WTC11 (cell line): ENCODE measurements around the gene DUSP6. TPM values are rescaled to one million over a fixed set of nuclear protein-coding genes. Genes with fewer than 3 reads are reported as not detected.

Experiments
- ATAC-seq: fragments of 200-7000 bp; cut with Tn5 transposase; 2 replicates; pipeline ENCODE4 v1.10.0; 2021; ENCODE audit warnings: mild to moderate bottlenecking, moderate library complexity
- CTCF ChIA-PET: fragments of 300-600 bp; sonication (Branson Sonifier 250); formaldehyde crosslinking; loops from one replicate; lab custom pipeline; 2021; ENCODE audit warnings: antibody characterized with exemption; lab: Charles Lee
- POLR2A ChIA-PET: fragments of 350-600 bp; sonication (Branson Sonifier 250); formaldehyde crosslinking; loops from one replicate; lab custom pipeline; 2021; ENCODE audit warnings: antibody characterized with exemption; lab: Charles Lee
- DNase-seq: peaks from one replicate; pipeline ENCODE4 v3.0.0; 2021; ENCODE audit warnings: low spot score
- H3K27ac Mint-ChIP-seq: 2 replicates; pipeline ENCODE4 v1.8.0; 2021; ENCODE audit warnings: mixed read lengths
- H3K27me3 Mint-ChIP-seq: 2 replicates; pipeline ENCODE4 v1.8.0; 2021; ENCODE audit warnings: low read depth, mild to moderate bottlenecking, moderate library complexity, mixed read lengths
- H3K36me3 Mint-ChIP-seq: 2 replicates; pipeline ENCODE4 v1.8.0; 2021; ENCODE audit warnings: mixed read lengths
- H3K4me1 Mint-ChIP-seq: 2 replicates; pipeline ENCODE4 v1.8.0; 2022; ENCODE audit warnings: mixed read lengths
- H3K4me3 Mint-ChIP-seq: 2 replicates; pipeline ENCODE4 v1.8.0; 2021; ENCODE audit warnings: mild to moderate bottlenecking, moderate library complexity, mixed read lengths
- H3K9me3 Mint-ChIP-seq: 2 replicates; pipeline ENCODE4 v1.8.0; 2021; ENCODE audit warnings: mixed read lengths
- CREB1 ChIP-seq: sonication (generic); formaldehyde crosslinking; IDR thresholded peaks from 2 replicates; pipeline ENCODE4 v1.8.0; 2023; ENCODE audit warnings: mild to moderate bottlenecking, missing genetic modification reagents
- ESRRA ChIP-seq: sonication (generic); formaldehyde crosslinking; IDR thresholded peaks from 2 replicates; pipeline ENCODE4 v1.8.1; 2022; ENCODE audit warnings: mild to moderate bottlenecking, missing genetic modification reagents, borderline replicate concordance
- ETV6 ChIP-seq: sonication (generic); formaldehyde crosslinking; IDR thresholded peaks from 2 replicates; pipeline ENCODE4 v1.8.1; 2022; ENCODE audit warnings: mild to moderate bottlenecking, missing genetic modification reagents
- FOXP1 ChIP-seq: sonication (generic); formaldehyde crosslinking; IDR thresholded peaks from 2 replicates; pipeline ENCODE4 v1.8.0; 2022; ENCODE audit warnings: missing genetic modification reagents, mild to moderate bottlenecking, moderate library complexity, borderline replicate concordance
- GABPB1 ChIP-seq: sonication (generic); formaldehyde crosslinking; IDR thresholded peaks from 2 replicates; pipeline ENCODE4 v1.8.1; 2023; ENCODE audit warnings: mild to moderate bottlenecking, missing genetic modification reagents
- NFYB ChIP-seq: sonication (generic); formaldehyde crosslinking; conservative IDR thresholded peaks from 2 replicates; pipeline ENCODE4 v1.8.0; 2022; ENCODE audit warnings: low read depth, missing genetic modification reagents
- NR1H2 ChIP-seq: sonication (generic); formaldehyde crosslinking; IDR thresholded peaks from 2 replicates; pipeline ENCODE4 v1.9.0; 2021; ENCODE audit warnings: mild to moderate bottlenecking, moderate library complexity, missing genetic modification reagents
- RELA ChIP-seq: sonication (generic); formaldehyde crosslinking; IDR thresholded peaks from 2 replicates; pipeline ENCODE4 v1.8.1; 2022; ENCODE audit warnings: missing genetic modification reagents, mild to moderate bottlenecking, borderline replicate concordance
- total RNA-seq: library from RNA; stranded (reverse); gene quantifications from 3 replicates; pipeline ENCODE4 v1.2.3, GENCODE V29; 2021
- TF ChIP-seq, protein P1 (sequence below): sonication (generic); formaldehyde crosslinking; IDR thresholded peaks from 2 replicates; pipeline ENCODE4 v1.8.0; 2023; ENCODE audit warnings: missing genetic modification reagents
- TF ChIP-seq, protein P2 (sequence below): sonication (generic); formaldehyde crosslinking; IDR thresholded peaks from 2 replicates; pipeline ENCODE4 v1.8.1; 2022; ENCODE audit warnings: mild to moderate bottlenecking, moderate library complexity, missing genetic modification reagents
- TF ChIP-seq, protein P3 (sequence below): sonication (generic); formaldehyde crosslinking; IDR thresholded peaks from 2 replicates; pipeline ENCODE4 v1.8.0; 2023; ENCODE audit warnings: mild to moderate bottlenecking, missing genetic modification reagents
- TF ChIP-seq, protein P4 (sequence below): fragments of 250-450 bp; sonication (Bioruptor Pico); conservative IDR thresholded peaks from 2 replicates; pipeline ENCODE4 v1.9.0; 2021; ENCODE audit warnings: mild to moderate bottlenecking
- TF ChIP-seq, protein P5 (sequence below): sonication (generic); formaldehyde crosslinking; IDR thresholded peaks from 2 replicates; pipeline ENCODE4 v1.8.1; 2023; ENCODE audit warnings: mild to moderate bottlenecking, missing genetic modification reagents
- TF ChIP-seq, protein P6 (sequence below): sonication (generic); formaldehyde crosslinking; IDR thresholded peaks from 2 replicates; pipeline ENCODE4 v1.8.0; 2022; ENCODE audit warnings: missing genetic modification reagents
- TF ChIP-seq, protein P7 (sequence below): fragments of 250-450 bp; sonication (Bioruptor Pico); IDR thresholded peaks from 2 replicates; pipeline ENCODE4 v1.9.0; 2021; ENCODE audit warnings: mild to moderate bottlenecking, borderline replicate concordance
- TF ChIP-seq, protein P8 (sequence below): sonication (generic); formaldehyde crosslinking; IDR thresholded peaks from 2 replicates; pipeline ENCODE4 v1.8.1; 2023; ENCODE audit warnings: mild to moderate bottlenecking, moderate library complexity, missing genetic modification reagents

DUSP6 gene
- total RNA-seq, 1 experiment from 2014 or later, result 245 TPM

DNA sequence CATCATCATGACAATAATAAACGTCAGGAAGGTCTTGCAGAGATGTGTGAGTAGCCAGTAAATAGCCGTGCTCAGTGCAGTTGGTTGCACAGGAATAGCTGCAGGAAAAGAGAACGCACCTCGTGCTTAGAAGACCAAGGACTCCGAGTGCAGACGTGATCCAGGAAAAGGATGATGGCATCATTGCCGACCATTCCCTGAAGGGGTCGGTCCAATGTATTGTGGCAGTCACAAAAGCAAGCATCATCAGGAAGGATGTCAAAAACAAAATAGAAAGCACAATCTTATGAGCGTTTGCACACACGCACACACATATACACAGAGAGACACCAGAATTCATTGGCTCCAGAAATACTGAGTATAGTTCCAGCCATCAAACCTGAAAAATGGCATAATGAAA lies 12.8 kb downstream of the DUSP6 start:
- H3K9me3 Mint-ChIP-seq, result no peaks in the 10 kb centered on the region
- H3K27ac Mint-ChIP-seq, result no peak overlapping the region
- CTCF ChIA-PET, result no interaction called here
- no peak for DNase-seq
- no peaks in the 10 kb centered on the region for H3K36me3 Mint-ChIP-seq
- POLR2A ChIA-PET, result no interaction called here
- peaks cover 41% of the 10 kb centered on the region for H3K4me1 Mint-ChIP-seq
- no peaks in the 10 kb centered on the region for H3K27me3 Mint-ChIP-seq
- ATAC-seq, result no peak
- no peak overlapping the region for H3K4me3 Mint-ChIP-seq
- TF ChIP-seq NR1H2 (no peak), ETV6 (CRISPR knock-in tag) (no peak), CREB1 (no peak), GABPB1 (CRISPR knock-in tag) (no peak), FOXP1 (CRISPR knock-in tag) (no peak), RELA (no peak), ESRRA (CRISPR knock-in tag) (no peak), NFYB (no peak)
- TF ChIP-seq, protein P1, sequence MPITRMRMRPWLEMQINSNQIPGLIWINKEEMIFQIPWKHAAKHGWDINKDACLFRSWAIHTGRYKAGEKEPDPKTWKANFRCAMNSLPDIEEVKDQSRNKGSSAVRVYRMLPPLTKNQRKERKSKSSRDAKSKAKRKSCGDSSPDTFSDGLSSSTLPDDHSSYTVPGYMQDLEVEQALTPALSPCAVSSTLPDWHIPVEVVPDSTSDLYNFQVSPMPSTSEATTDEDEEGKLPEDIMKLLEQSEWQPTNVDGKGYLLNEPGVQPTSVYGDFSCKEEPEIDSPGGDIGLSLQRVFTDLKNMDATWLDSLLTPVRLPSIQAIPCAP (CRISPR knock-in tag), result no peak
- TF ChIP-seq, protein P2, sequence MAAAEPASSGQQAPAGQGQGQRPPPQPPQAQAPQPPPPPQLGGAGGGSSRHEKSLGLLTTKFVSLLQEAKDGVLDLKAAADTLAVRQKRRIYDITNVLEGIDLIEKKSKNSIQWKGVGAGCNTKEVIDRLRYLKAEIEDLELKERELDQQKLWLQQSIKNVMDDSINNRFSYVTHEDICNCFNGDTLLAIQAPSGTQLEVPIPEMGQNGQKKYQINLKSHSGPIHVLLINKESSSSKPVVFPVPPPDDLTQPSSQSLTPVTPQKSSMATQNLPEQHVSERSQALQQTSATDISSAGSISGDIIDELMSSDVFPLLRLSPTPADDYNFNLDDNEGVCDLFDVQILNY (CRISPR knock-in tag), result no peak
- TF ChIP-seq, protein P3, sequence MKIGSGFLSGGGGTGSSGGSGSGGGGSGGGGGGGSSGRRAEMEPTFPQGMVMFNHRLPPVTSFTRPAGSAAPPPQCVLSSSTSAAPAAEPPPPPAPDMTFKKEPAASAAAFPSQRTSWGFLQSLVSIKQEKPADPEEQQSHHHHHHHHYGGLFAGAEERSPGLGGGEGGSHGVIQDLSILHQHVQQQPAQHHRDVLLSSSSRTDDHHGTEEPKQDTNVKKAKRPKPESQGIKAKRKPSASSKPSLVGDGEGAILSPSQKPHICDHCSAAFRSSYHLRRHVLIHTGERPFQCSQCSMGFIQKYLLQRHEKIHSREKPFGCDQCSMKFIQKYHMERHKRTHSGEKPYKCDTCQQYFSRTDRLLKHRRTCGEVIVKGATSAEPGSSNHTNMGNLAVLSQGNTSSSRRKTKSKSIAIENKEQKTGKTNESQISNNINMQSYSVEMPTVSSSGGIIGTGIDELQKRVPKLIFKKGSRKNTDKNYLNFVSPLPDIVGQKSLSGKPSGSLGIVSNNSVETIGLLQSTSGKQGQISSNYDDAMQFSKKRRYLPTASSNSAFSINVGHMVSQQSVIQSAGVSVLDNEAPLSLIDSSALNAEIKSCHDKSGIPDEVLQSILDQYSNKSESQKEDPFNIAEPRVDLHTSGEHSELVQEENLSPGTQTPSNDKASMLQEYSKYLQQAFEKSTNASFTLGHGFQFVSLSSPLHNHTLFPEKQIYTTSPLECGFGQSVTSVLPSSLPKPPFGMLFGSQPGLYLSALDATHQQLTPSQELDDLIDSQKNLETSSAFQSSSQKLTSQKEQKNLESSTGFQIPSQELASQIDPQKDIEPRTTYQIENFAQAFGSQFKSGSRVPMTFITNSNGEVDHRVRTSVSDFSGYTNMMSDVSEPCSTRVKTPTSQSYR (CRISPR knock-in tag), result no peak
- TF ChIP-seq, protein P4, sequence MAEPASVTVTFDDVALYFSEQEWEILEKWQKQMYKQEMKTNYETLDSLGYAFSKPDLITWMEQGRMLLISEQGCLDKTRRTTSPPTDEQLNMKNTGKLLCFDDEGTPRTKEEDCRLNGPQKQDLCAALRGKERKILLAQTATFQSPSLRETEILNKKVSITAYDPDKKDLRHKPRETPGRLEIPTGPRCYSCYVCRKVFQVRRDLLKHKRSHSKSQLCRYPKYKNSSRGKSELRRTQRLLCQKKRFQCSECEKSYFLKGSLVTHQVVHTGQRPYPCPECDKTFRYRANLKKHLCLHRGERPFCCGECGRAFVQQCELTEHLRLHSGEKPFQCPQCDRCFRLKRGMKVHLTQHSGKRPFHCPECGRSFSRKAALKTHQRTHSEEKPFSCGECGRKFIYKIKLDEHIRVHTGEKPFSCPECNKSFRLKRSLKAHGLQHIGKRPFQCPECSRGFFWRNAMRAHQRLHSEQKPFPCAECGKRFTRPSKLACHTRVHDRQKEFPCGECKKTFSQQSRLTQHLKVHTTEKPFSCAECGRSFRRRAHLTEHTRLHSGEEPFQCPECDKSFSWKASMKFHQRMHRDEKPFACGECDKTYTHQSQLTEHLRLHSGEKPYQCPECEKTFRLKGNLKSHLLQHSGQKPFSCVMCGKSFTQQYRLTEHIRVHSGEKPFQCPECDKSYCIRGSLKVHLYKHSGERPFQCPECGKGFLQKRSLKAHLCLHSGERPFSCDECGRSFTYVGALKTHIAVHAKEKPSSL (CRISPR knock-in tag), result no peak
- TF ChIP-seq, protein P5, sequence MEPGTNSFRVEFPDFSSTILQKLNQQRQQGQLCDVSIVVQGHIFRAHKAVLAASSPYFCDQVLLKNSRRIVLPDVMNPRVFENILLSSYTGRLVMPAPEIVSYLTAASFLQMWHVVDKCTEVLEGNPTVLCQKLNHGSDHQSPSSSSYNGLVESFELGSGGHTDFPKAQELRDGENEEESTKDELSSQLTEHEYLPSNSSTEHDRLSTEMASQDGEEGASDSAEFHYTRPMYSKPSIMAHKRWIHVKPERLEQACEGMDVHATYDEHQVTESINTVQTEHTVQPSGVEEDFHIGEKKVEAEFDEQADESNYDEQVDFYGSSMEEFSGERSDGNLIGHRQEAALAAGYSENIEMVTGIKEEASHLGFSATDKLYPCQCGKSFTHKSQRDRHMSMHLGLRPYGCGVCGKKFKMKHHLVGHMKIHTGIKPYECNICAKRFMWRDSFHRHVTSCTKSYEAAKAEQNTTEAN (CRISPR knock-in tag), result no peak
- TF ChIP-seq, protein P6, sequence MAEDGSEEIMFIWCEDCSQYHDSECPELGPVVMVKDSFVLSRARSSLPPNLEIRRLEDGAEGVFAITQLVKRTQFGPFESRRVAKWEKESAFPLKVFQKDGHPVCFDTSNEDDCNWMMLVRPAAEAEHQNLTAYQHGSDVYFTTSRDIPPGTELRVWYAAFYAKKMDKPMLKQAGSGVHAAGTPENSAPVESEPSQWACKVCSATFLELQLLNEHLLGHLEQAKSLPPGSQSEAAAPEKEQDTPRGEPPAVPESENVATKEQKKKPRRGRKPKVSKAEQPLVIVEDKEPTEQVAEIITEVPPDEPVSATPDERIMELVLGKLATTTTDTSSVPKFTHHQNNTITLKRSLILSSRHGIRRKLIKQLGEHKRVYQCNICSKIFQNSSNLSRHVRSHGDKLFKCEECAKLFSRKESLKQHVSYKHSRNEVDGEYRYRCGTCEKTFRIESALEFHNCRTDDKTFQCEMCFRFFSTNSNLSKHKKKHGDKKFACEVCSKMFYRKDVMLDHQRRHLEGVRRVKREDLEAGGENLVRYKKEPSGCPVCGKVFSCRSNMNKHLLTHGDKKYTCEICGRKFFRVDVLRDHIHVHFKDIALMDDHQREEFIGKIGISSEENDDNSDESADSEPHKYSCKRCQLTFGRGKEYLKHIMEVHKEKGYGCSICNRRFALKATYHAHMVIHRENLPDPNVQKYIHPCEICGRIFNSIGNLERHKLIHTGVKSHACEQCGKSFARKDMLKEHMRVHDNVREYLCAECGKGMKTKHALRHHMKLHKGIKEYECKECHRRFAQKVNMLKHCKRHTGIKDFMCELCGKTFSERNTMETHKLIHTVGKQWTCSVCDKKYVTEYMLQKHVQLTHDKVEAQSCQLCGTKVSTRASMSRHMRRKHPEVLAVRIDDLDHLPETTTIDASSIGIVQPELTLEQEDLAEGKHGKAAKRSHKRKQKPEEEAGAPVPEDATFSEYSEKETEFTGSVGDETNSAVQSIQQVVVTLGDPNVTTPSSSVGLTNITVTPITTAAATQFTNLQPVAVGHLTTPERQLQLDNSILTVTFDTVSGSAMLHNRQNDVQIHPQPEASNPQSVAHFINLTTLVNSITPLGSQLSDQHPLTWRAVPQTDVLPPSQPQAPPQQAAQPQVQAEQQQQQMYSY (CRISPR knock-in tag), result no peak
- TF ChIP-seq, protein P7, sequence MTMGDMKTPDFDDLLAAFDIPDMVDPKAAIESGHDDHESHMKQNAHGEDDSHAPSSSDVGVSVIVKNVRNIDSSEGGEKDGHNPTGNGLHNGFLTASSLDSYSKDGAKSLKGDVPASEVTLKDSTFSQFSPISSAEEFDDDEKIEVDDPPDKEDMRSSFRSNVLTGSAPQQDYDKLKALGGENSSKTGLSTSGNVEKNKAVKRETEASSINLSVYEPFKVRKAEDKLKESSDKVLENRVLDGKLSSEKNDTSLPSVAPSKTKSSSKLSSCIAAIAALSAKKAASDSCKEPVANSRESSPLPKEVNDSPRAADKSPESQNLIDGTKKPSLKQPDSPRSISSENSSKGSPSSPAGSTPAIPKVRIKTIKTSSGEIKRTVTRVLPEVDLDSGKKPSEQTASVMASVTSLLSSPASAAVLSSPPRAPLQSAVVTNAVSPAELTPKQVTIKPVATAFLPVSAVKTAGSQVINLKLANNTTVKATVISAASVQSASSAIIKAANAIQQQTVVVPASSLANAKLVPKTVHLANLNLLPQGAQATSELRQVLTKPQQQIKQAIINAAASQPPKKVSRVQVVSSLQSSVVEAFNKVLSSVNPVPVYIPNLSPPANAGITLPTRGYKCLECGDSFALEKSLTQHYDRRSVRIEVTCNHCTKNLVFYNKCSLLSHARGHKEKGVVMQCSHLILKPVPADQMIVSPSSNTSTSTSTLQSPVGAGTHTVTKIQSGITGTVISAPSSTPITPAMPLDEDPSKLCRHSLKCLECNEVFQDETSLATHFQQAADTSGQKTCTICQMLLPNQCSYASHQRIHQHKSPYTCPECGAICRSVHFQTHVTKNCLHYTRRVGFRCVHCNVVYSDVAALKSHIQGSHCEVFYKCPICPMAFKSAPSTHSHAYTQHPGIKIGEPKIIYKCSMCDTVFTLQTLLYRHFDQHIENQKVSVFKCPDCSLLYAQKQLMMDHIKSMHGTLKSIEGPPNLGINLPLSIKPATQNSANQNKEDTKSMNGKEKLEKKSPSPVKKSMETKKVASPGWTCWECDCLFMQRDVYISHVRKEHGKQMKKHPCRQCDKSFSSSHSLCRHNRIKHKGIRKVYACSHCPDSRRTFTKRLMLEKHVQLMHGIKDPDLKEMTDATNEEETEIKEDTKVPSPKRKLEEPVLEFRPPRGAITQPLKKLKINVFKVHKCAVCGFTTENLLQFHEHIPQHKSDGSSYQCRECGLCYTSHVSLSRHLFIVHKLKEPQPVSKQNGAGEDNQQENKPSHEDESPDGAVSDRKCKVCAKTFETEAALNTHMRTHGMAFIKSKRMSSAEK, result no peak
- TF ChIP-seq, protein P8, sequence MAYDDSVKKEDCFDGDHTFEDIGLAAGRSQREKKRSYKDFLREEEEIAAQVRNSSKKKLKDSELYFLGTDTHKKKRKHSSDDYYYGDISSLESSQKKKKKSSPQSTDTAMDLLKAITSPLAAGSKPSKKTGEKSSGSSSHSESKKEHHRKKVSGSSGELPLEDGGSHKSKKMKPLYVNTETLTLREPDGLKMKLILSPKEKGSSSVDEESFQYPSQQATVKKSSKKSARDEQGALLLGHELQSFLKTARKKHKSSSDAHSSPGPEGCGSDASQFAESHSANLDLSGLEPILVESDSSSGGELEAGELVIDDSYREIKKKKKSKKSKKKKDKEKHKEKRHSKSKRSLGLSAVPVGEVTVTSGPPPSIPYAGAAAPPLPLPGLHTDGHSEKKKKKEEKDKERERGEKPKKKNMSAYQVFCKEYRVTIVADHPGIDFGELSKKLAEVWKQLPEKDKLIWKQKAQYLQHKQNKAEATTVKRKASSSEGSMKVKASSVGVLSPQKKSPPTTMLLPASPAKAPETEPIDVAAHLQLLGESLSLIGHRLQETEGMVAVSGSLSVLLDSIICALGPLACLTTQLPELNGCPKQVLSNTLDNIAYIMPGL (CRISPR knock-in tag), result no peak
